BLaER1 treated with 17β-estradiol and CSF1 and Interleukin-3, amounts not matched to agents 10 nM and 100 nM (cell line): ENCODE data around the gene RGSL1.

ENCODE experiments used
- H3K27ac ChIP-seq, 11 experiments: shearing (Covaris generic); formaldehyde crosslinking; 2 replicates each; pipeline ENCODE4 v1.8.1; 2022
- H3K27me3 ChIP-seq, 11 experiments: shearing (Covaris generic); formaldehyde crosslinking; 2 replicates each; pipeline ENCODE4 v1.8.1; 2022
- H3K36me3 ChIP-seq, 11 experiments: shearing (Covaris generic); formaldehyde crosslinking; 2 replicates each; pipeline ENCODE4 v1.8.1; 2022
- H3K4me1 ChIP-seq, 10 experiments: shearing (Covaris generic); formaldehyde crosslinking; 2 replicates each; pipeline ENCODE4 v1.8.1; 2022
- H3K4me2 ChIP-seq, 11 experiments: shearing (Covaris generic); formaldehyde crosslinking; 2 replicates each; pipeline ENCODE4 v1.8.1; 2022
- H3K4me3 ChIP-seq, 10 experiments: shearing (Covaris generic); formaldehyde crosslinking; 2 replicates each; pipeline ENCODE4 v1.8.1; 2022
- H3K9ac ChIP-seq, 11 experiments: shearing (Covaris generic); formaldehyde crosslinking; 2 replicates each; pipeline ENCODE4 v1.8.1; 2022
- H3K9me3 ChIP-seq, 11 experiments: shearing (Covaris generic); formaldehyde crosslinking; replicated peaks in 1 of 11; 2 replicates each; pipeline ENCODE4 v1.8.1; 2022
- H4K20me1 ChIP-seq, 11 experiments: shearing (Covaris generic); formaldehyde crosslinking; 2 replicates each; pipeline ENCODE4 v1.8.1; 2022
- Cebpa-rat ChIP-seq, 11 experiments: shearing (Covaris generic); IDR thresholded peaks; 2 replicates each; pipeline ENCODE4 v1.8.1; 2022

RGSL1 gene

GRCh38 chr1:182580736-182581135, 130.8 kb downstream of the RGSL1 start:
- no peak overlapping the region for H3K9ac ChIP-seq
- no peak overlapping the region for H3K4me2 ChIP-seq
- no peak overlapping the region for H3K27ac ChIP-seq
- peaks cover 62 to 87% (median 73%) of the 10 kb centered on the region in 11 experiments for H3K36me3 ChIP-seq
- H4K20me1 ChIP-seq, result no peaks in the 10 kb centered on the region
- H3K9me3 ChIP-seq, result peaks cover 0 to 12% (median 4%) of the 10 kb centered on the region in 11 experiments; a peak in 9 of 22 replicates
- TF ChIP-seq Cebpa-rat (IDR thresholded peaks at IDR 0.05), result no peak
- no peak overlapping the region for H3K4me3 ChIP-seq
- peaks cover 8 to 32% (median 16%) of the 10 kb centered on the region in 10 experiments; a peak in 15 of 20 replicates for H3K4me1 ChIP-seq
- H3K27me3 ChIP-seq, result no peaks in the 10 kb centered on the region

GRCh38 chr1:182584746-182585145, 134.8 kb downstream of the RGSL1 start:
- Histone ChIP-seq H3K9ac (no peak overlapping the region), H3K4me2 (peak overlapping the region in 9 of 11 experiments; percentile 1 to 35 (median 16); a peak in 10 of 22 replicates), H3K4me1 (peaks cover 24 to 45% (median 34%) of the 10 kb centered on the region in 10 experiments), H3K9me3 (peaks cover 5 to 23% (median 15%) of the 10 kb centered on the region in 11 experiments; a peak in 17 of 22 replicates), H3K27ac (no peak overlapping the region), H3K4me3 (no peak overlapping the region), H4K20me1 (no peaks in the 10 kb centered on the region), H3K27me3 (no peaks in the 10 kb centered on the region), H3K36me3 (peaks cover 47 to 67% (median 55%) of the 10 kb centered on the region in 11 experiments)
- no peak for TF ChIP-seq Cebpa-rat (IDR thresholded peaks at IDR 0.05)

GRCh38 chr1:182586380-182586779, 136.4 kb downstream of the RGSL1 start:
- no peak overlapping the region for H3K27ac ChIP-seq
- no peaks in the 10 kb centered on the region for H3K27me3 ChIP-seq
- peak overlapping the region in 3 of 11 experiments; percentile 13 to 38 (median 36); a peak in 6 of 22 replicates for H3K4me2 ChIP-seq
- H4K20me1 ChIP-seq, result no peaks in the 10 kb centered on the region
- H3K4me1 ChIP-seq, result peaks cover 25 to 45% (median 34%) of the 10 kb centered on the region in 10 experiments
- H3K9me3 ChIP-seq, result peaks cover 5 to 20% (median 15%) of the 10 kb centered on the region in 11 experiments; a peak in 17 of 22 replicates
- TF ChIP-seq Cebpa-rat (IDR thresholded peaks at IDR 0.05), result no peak
- H3K9ac ChIP-seq, result no peak overlapping the region
- no peak overlapping the region for H3K4me3 ChIP-seq
- H3K36me3 ChIP-seq, result peaks cover 31 to 51% (median 39%) of the 10 kb centered on the region in 11 experiments

GRCh38 chr1:182587093-182587492, 137.1 kb downstream of the RGSL1 start:
- H3K4me3 ChIP-seq, result no peak overlapping the region
- TF ChIP-seq Cebpa-rat (IDR thresholded peaks at IDR 0.05), result no peak
- H3K4me1 ChIP-seq, result peaks cover 25 to 45% (median 34%) of the 10 kb centered on the region in 10 experiments
- no peak overlapping the region for H3K9ac ChIP-seq
- no peaks in the 10 kb centered on the region for H4K20me1 ChIP-seq
- H3K27ac ChIP-seq, result no peak overlapping the region
- H3K27me3 ChIP-seq, result no peaks in the 10 kb centered on the region
- H3K9me3 ChIP-seq, result peaks cover 5 to 20% (median 15%) of the 10 kb centered on the region in 11 experiments; a peak in 17 of 22 replicates
- H3K4me2 ChIP-seq, result no peak overlapping the region
- H3K36me3 ChIP-seq, result peaks cover 24 to 44% (median 32%) of the 10 kb centered on the region in 11 experiments

GRCh38 chr1:182587666-182588499, 137.9 kb downstream of the RGSL1 start:
- no peak for TF ChIP-seq Cebpa-rat (IDR thresholded peaks at IDR 0.05)
- Histone ChIP-seq H3K4me1 (peaks cover 25 to 45% (median 34%) of the 10 kb centered on the region in 10 experiments), H3K27me3 (no peaks in the 10 kb centered on the region), H3K27ac (peak overlapping the region; percentile 72 to 97 (median 92); a peak in 21 of 22 replicates), H3K9ac (peak overlapping the region; percentile 81 to 91 (median 87)), H3K9me3 (peaks cover 5 to 20% (median 15%) of the 10 kb centered on the region in 11 experiments; a peak in 17 of 22 replicates), H3K4me3 (peak overlapping the region; percentile 69 to 95 (median 76)), H4K20me1 (no peaks in the 10 kb centered on the region), H3K4me2 (peak overlapping the region; percentile 70 to 89 (median 84)), H3K36me3 (peaks cover 16 to 36% (median 24%) of the 10 kb centered on the region in 11 experiments)

- no peaks in the 10 kb centered on the region for H3K27me3 ChIP-seq
- peaks cover 9 to 27% (median 19%) of the 10 kb centered on the region in 11 experiments; a peak in 20 of 22 replicates for H3K36me3 ChIP-seq
- H3K4me1 ChIP-seq, result peaks cover 25 to 47% (median 33%) of the 10 kb centered on the region in 10 experiments
- H4K20me1 ChIP-seq, result no peaks in the 10 kb centered on the region
- peak within 1 kb of the TSS; percentile 69 to 95 (median 76) for H3K4me3 ChIP-seq
- H3K9me3 ChIP-seq, result peaks cover 5 to 20% (median 15%) of the 10 kb centered on the region in 11 experiments; a peak in 17 of 22 replicates
- no peak for TF ChIP-seq Cebpa-rat (IDR thresholded peaks at IDR 0.05)
- H3K4me2 ChIP-seq, result peak within 1 kb of the TSS; percentile 70 to 89 (median 84)
- H3K9ac ChIP-seq, result peak within 1 kb of the TSS; percentile 81 to 91 (median 87)
- peak within 1 kb of the TSS; percentile 72 to 97 (median 92) for H3K27ac ChIP-seq
Measured at GRCh38 chr1:182588500-182589396, 138.8 kb downstream of the RGSL1 start, which contains the start of gene RNASEL. RNASEL (minus strand) TSS chr1:182589256; CDS start chr1:182586806, 2,450 bp downstream.

GRCh38 chr1:182589520-182589919, 139.6 kb downstream of the RGSL1 start:
- Histone ChIP-seq H3K4me2 (peak overlapping the region; percentile 70 to 89 (median 84)), H3K9ac (peak overlapping the region in 6 of 11 experiments; percentile 83 to 91 (median 88); a peak in 6 of 22 replicates), H3K4me1 (peaks cover 18 to 40% (median 26%) of the 10 kb centered on the region in 10 experiments), H3K4me3 (peak overlapping the region in 6 of 10 experiments; percentile 69 to 81 (median 78); a peak in 8 of 20 replicates), H3K27me3 (no peaks in the 10 kb centered on the region), H3K36me3 (peaks cover 9 to 22% (median 16%) of the 10 kb centered on the region in 11 experiments; a peak in 20 of 22 replicates), H3K27ac (peak overlapping the region in 7 of 11 experiments; percentile 90 to 97 (median 92); a peak in 11 of 22 replicates), H4K20me1 (no peaks in the 10 kb centered on the region), H3K9me3 (peaks cover 5 to 20% (median 15%) of the 10 kb centered on the region in 11 experiments; a peak in 17 of 22 replicates)
- TF ChIP-seq Cebpa-rat (IDR thresholded peaks at IDR 0.05), result no peak

- no peaks in the 10 kb centered on the region for H3K27me3 ChIP-seq
- peak overlapping the region in 4 of 11 experiments; percentile 92 to 97 (median 92); a peak in 5 of 22 replicates for H3K27ac ChIP-seq
- H3K36me3 ChIP-seq, result peaks cover 9 to 18% (median 16%) of the 10 kb centered on the region in 11 experiments; a peak in 19 of 22 replicates
- no peak overlapping the region for H3K4me3 ChIP-seq
- H3K4me1 ChIP-seq, result peaks cover 14 to 36% (median 23%) of the 10 kb centered on the region in 10 experiments
- H3K9me3 ChIP-seq, result peaks cover 5 to 20% (median 15%) of the 10 kb centered on the region in 11 experiments; a peak in 17 of 22 replicates
- H3K9ac ChIP-seq, result no peak overlapping the region
- no peak for TF ChIP-seq Cebpa-rat (IDR thresholded peaks at IDR 0.05)
- no peaks in the 10 kb centered on the region for H4K20me1 ChIP-seq
- H3K4me2 ChIP-seq, result peak overlapping the region in 3 of 11 experiments; percentile 81 to 88 (median 83); a peak in 4 of 22 replicates
Measured at GRCh38 chr1:182589931-182590330, 140.0 kb downstream of the RGSL1 start.
